ENCODE measurements around the gene SPART. TPM values are rescaled to one million over a fixed set of nuclear protein-coding genes. Genes with fewer than 3 reads are reported as not detected.

The SPART gene
- total RNA-seq, 2 donors from 2014 or later, result 86.8 to 116 TPM

DNA sequence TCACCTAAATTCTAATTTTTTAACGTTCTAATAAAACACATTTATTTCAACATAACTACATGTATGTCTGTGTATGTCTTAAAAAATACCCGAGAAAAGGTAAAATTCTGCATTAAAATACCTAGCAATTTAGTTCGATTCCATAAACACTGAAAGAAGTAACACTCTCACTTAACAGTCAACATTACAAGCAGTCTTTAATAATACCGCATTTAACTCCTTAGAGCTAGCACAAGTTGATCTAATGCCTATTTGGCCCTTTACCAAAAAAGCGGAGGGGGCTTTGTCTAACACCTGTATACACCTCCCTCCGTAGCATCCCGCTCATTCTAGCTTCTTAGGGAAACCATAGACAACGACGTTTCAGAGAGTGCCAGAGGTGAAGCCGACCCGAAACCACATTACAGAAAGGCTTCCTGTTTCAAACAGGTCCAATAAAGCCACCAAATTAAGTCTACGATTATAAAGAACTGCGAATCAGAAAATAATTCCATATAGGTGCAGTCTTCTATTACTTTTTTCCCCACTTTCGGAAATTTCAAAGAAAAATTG is 1.2 kb downstream of the SPART start:
- H3K27me3 ChIP-seq (replicated peaks; ENCODE audit: insufficient read depth), result no peaks in the 10 kb centered on the region
- H3K4me3 ChIP-seq, result peak overlapping the region; percentile 78
- H3K4me1 ChIP-seq (ENCODE audit: control insufficient read depth in 1 of 2, low read depth in 2 of 2), result peaks cover 12 to 28% of the 10 kb centered on the region in 2 donors
- no peak for DNase-seq (ENCODE audit: low spot score)
- H3K27ac ChIP-seq, result peak overlapping the region; percentile 94 to 98
- H3K9me3 ChIP-seq, result no peaks in the 10 kb centered on the region
- no peak for TF ChIP-seq CTCF (IDR thresholded peaks at IDR 0.05)
- no peak for ATAC-seq (ENCODE audit: insufficient number of reproducible peaks, low FRiP score, low read depth)
- H3K36me3 ChIP-seq, result no peaks in the 10 kb centered on the region

GRCh38 chr13:36344173-36344572 is 2.0 kb downstream of the SPART start:
- Histone ChIP-seq H3K4me1 (ENCODE audit: control insufficient read depth in 1 of 2, low read depth in 2 of 2) (peaks cover 12 to 29% of the 10 kb centered on the region in 2 donors), H3K27ac (no peak overlapping the region), H3K9me3 (no peaks in the 10 kb centered on the region), H3K27me3 (replicated peaks; ENCODE audit: insufficient read depth) (no peaks in the 10 kb centered on the region), H3K4me3 (peak overlapping the region; percentile 78), H3K36me3 (no peaks in the 10 kb centered on the region)
- no peak for TF ChIP-seq CTCF (IDR thresholded peaks at IDR 0.05)
- ATAC-seq (ENCODE audit: insufficient number of reproducible peaks, low FRiP score, low read depth) (no peak), DNase-seq (ENCODE audit: low spot score) (no peak)

- Histone ChIP-seq H3K9me3 (no peaks in the 10 kb centered on the region), H3K27ac (no peak overlapping the region), H3K4me3 (peak overlapping the region; percentile 78), H3K36me3 (no peaks in the 10 kb centered on the region), H3K27me3 (replicated peaks; ENCODE audit: insufficient read depth) (no peaks in the 10 kb centered on the region), H3K4me1 (ENCODE audit: control insufficient read depth in 1 of 2, low read depth in 2 of 2) (peaks cover 12 to 32% of the 10 kb centered on the region in 2 donors)
- DNase-seq (ENCODE audit: low spot score), result no peak
- ATAC-seq (ENCODE audit: insufficient number of reproducible peaks, low FRiP score, low read depth), result no peak
- TF ChIP-seq CTCF (IDR thresholded peaks at IDR 0.05), result no peak
These were observed 2.4 kb downstream of the SPART start for GRCh38 chr13:36343766-36344165.

DNA sequence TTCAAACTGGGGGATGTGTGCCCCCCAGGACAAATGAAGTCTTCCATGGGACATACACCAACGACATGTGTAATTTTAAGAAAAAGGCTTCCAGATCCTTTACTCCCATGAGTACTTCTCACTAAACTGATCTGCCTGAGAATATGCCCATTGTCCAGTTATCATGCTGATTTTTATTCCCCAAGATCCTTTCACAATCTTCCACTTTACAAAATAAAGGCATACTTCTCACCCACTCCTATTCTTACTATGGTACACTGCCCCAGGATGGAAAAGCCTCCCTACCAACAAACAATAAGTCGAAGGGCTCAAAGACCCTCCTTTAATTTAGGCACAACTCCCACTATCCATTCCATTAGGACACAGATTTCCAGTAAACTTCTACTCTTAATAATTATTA is 3.5 kb downstream of the SPART start:
- TF ChIP-seq CTCF (IDR thresholded peaks at IDR 0.05), result no peak
- H3K4me1 ChIP-seq (ENCODE audit: control insufficient read depth in 1 of 2, low read depth in 2 of 2), result peaks cover 12 to 35% of the 10 kb centered on the region in 2 donors

GRCh38 chr13:36341718-36342117 is 4.5 kb downstream of the SPART start:
- no peak for ATAC-seq (ENCODE audit: insufficient number of reproducible peaks, low FRiP score, low read depth)
- H3K4me3 ChIP-seq, result no peak overlapping the region
- no peaks in the 10 kb centered on the region for H3K9me3 ChIP-seq
- no peak for TF ChIP-seq CTCF (IDR thresholded peaks at IDR 0.05)
- H3K4me1 ChIP-seq (ENCODE audit: control insufficient read depth in 1 of 2, low read depth in 2 of 2), result peaks cover 12 to 36% of the 10 kb centered on the region in 2 donors
- no peaks in the 10 kb centered on the region for H3K27me3 ChIP-seq (replicated peaks; ENCODE audit: insufficient read depth)
- no peak overlapping the region for H3K27ac ChIP-seq
- DNase-seq (ENCODE audit: low spot score), result no peak
- H3K36me3 ChIP-seq, result no peaks in the 10 kb centered on the region

More for the DNA sequence above, 3.5 kb downstream of the SPART start:
- ATAC-seq (ENCODE audit: insufficient number of reproducible peaks, low FRiP score, low read depth) (no peak), DNase-seq (ENCODE audit: low spot score) (no peak)
- no peak overlapping the region for H3K4me3 ChIP-seq
- no peaks in the 10 kb centered on the region for H3K36me3 ChIP-seq
- no peak overlapping the region for H3K27ac ChIP-seq
- H3K27me3 ChIP-seq (replicated peaks; ENCODE audit: insufficient read depth), result no peaks in the 10 kb centered on the region
- H3K9me3 ChIP-seq, result no peaks in the 10 kb centered on the region
